ENCODE measurements around the gene SPRED2. TPM values are rescaled to one million over a fixed set of nuclear protein-coding genes. Genes with fewer than 3 reads are reported as not detected.
A peak's percentile ranks its signal among the peaks of the same experiment; 100 is the strongest.

SPRED2 gene
- total RNA-seq: 55.4 and 55.8 TPM in 2 replicates
- long read RNA-seq, partial matches to known transcripts: 0 of 14 reads
- long read RNA-seq, other reads (novel, unspliced or antisense): 14 of 14 reads

DNA sequence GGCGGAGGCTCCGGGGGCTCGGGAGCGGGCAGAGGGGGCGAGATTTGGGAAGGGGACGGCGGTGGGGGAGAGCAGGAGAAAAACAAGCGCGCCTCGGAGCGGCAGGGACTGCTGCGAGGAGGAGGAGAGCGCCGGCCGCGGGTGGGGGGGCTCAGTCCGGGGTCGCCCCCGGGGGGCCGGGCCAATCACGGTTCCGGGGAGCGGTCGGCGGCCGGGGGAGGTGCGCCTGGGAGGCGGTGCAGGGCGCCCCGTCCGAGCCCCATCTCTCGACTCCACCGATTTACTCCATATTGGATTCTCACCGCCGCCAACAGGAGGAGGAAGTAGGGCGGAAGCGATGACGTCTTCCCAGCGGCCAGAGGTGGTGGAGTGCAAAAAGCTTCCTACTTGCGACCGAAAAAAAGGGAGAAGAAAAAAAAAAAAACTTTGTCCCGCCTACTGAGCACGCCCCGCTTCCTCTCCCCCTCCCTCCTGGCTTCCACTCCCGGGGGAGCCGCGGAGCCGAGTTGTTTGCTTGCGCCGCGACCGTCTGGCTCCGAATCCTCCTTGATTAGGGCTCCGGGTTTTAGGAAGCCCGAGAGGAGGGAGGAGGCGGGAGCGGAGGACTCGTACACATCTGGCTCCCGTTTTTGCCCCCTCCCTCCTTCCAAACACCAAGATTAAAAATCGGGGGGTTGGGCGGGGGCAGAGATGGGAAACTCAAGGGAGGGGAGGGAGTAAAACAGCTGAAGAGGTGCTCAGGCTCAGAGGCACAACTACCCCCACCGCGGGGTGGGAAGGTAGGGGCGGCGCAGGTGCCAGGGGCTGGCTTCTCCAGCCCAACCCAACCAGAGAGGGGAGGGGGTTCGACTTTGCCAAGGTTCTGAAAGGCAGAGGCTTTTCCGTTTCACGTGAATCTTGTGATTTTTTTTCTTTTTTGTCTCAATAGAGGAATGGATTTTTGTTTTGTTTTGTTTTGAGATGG is at the start of gene SPRED2:
TSS of gene SPRED2 (minus strand) at position 373 of the 964 bp plus-strand sequence. CDS start 612 bp downstream, outside the sequence.
- peak; percentile 82 for DNase-seq (ENCODE audit: low read depth, low spot score)
- Mint-ChIP-seq H3K36me3 (ENCODE audit: low read depth) (no peaks in the 10 kb centered on the region), H3K4me1 (peaks cover 62% of the 10 kb centered on the region), H3K4me3 (peak within 1 kb of the TSS; percentile 97), H3K27me3 (ENCODE audit: low read depth) (no peaks in the 10 kb centered on the region), H3K9me3 (no peaks in the 10 kb centered on the region), H3K27ac (ENCODE audit: unreplicated experiment) (peak within 1 kb of the TSS; percentile 98)
- TF ChIP-seq CTCF (conservative IDR thresholded peaks at IDR 0.05): peak; percentile 18

DNA sequence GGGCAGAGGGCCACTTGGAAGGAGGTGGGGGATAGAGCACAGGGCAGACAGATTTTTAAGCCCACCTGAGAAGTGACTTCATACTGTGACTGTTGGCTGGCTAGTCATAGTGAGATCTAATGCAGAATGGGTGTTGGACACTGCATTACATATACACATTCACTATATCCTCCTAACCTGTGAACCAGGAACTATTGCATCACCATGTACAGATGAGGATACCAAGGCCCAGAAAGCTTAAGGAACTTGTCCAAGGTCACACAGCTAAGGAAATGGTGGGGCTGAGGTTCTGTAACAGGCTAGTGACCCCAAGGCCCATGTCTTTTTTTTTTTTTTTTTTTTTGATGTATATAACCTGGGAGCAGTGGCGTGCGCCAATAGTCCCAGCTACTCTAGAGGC is 49.6 kb upstream of the SPRED2 start:
- no peak for TF ChIP-seq CTCF (conservative IDR thresholded peaks at IDR 0.05)

GRCh38 chr2:65479524-65479923 is 47.1 kb upstream of the SPRED2 start:
- peak overlapping the region; percentile 59 for H3K27ac Mint-ChIP-seq (ENCODE audit: unreplicated experiment)
- peaks cover 28% of the 10 kb centered on the region for H3K4me1 Mint-ChIP-seq
- peak; percentile 25 for DNase-seq (ENCODE audit: low read depth, low spot score)
- H3K9me3 Mint-ChIP-seq: peaks cover 5% of the 10 kb centered on the region
- TF ChIP-seq CTCF (conservative IDR thresholded peaks at IDR 0.05): no peak
- H3K36me3 Mint-ChIP-seq (ENCODE audit: low read depth): peaks cover 2% of the 10 kb centered on the region
- H3K27me3 Mint-ChIP-seq (ENCODE audit: low read depth): no peaks in the 10 kb centered on the region
- peak overlapping the region; percentile 24 for H3K4me3 Mint-ChIP-seq

More for the DNA sequence above, 49.6 kb upstream of the SPRED2 start:
- no peaks in the 10 kb centered on the region for H3K27me3 Mint-ChIP-seq (ENCODE audit: low read depth)
- no peaks in the 10 kb centered on the region for H3K36me3 Mint-ChIP-seq (ENCODE audit: low read depth)
- no peak for DNase-seq (ENCODE audit: low read depth, low spot score)
- no peak overlapping the region for H3K4me3 Mint-ChIP-seq
- H3K9me3 Mint-ChIP-seq: no peaks in the 10 kb centered on the region
- H3K4me1 Mint-ChIP-seq: peaks cover 28% of the 10 kb centered on the region
- no peak overlapping the region for H3K27ac Mint-ChIP-seq (ENCODE audit: unreplicated experiment)

DNA sequence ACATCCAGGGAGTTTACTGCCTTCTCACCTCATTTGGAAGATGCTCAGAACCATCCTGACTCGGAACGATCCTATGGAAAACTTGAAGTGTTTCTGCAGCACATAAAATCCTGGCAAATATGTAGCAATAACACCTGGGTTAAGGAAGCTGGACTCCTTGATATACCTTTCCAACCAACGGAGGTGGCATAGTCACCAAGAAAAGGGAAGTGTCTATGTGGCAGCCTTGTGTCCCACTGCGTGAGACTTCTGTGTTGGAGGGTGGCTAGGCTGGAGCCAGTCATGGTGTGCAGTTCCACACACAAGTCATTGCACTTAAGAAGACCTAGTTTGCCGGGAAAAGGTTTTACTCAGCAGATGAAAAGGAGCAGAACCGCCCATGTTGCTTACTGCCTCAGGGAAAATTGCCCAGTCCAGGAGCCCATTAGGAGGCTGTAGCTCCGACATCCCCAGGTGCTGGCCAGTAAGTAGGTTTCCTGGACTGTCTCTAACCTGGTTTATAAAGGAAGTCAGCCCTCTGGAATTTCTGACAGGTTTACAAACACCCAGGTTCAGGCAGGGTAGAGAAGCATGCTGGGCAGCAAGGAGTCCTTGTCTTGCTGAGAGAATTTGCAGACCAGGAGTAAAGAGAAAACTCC is 46.2 kb upstream of the SPRED2 start:
- Mint-ChIP-seq H3K27me3 (ENCODE audit: low read depth) (no peaks in the 10 kb centered on the region), H3K9me3 (peaks cover 7% of the 10 kb centered on the region), H3K27ac (ENCODE audit: unreplicated experiment) (no peak overlapping the region), H3K36me3 (ENCODE audit: low read depth) (peaks cover 2% of the 10 kb centered on the region), H3K4me3 (no peak overlapping the region), H3K4me1 (peaks cover 28% of the 10 kb centered on the region)
- no peak for DNase-seq (ENCODE audit: low read depth, low spot score)
- TF ChIP-seq CTCF (conservative IDR thresholded peaks at IDR 0.05): no peak

GRCh38 chr2:65477590-65477989 is 45.2 kb upstream of the SPRED2 start:
- TF ChIP-seq CTCF (conservative IDR thresholded peaks at IDR 0.05): no peak
- Mint-ChIP-seq H3K9me3 (peaks cover 7% of the 10 kb centered on the region), H3K4me3 (no peak overlapping the region), H3K27ac (ENCODE audit: unreplicated experiment) (no peak overlapping the region), H3K27me3 (ENCODE audit: low read depth) (no peaks in the 10 kb centered on the region), H3K4me1 (peaks cover 28% of the 10 kb centered on the region), H3K36me3 (ENCODE audit: low read depth) (peaks cover 2% of the 10 kb centered on the region)
- DNase-seq (ENCODE audit: low read depth, low spot score): no peak
